Activated naive CD4-positive, alpha-beta T cell treated with Interleukin-2 at 50 U/mL for 16 hours (primary cell): ENCODE data around the gene TSC1.

Experiments
- DNase-seq: peaks from one replicate; pipeline ENCODE4 v3.0.0-alpha.2; 2020

TSC1 gene

GRCh38 chr9:132857616-132858342 lies 86.6 kb downstream of the TSC1 start:
- no peak for DNase-seq

- DNase-seq, result no peak
These were observed 87.4 kb downstream of the TSC1 start for GRCh38 chr9:132857031-132857430.

GRCh38 chr9:132855904-132856303 lies 88.5 kb downstream of the TSC1 start:
- DNase-seq, result no peak

GRCh38 chr9:132854832-132855231 lies 89.6 kb downstream of the TSC1 start:
- DNase-seq, result no peak

GRCh38 chr9:132853482-132853881 lies 90.9 kb downstream of the TSC1 start:
- DNase-seq, result no peak

- DNase-seq, result no peak
These were observed 95.2 kb downstream of the TSC1 start for GRCh38 chr9:132849185-132849706.

- no peak for DNase-seq
These were observed 97.4 kb downstream of the TSC1 start for GRCh38 chr9:132846918-132847515.

- DNase-seq, result no peak
These were observed 98.1 kb downstream of the TSC1 start for GRCh38 chr9:132846109-132846917.

GRCh38 chr9:132842124-132843044 lies 102.0 kb downstream of the TSC1 start:
- no peak for DNase-seq
